GM19395 (cell line): ENCODE results near the gene CHST10.
"Not testable (repeated sequence)": the region's sequence is repeated elsewhere in the genome, so short reads cannot be mapped to it uniquely, and the experiment has no call there.

Experiments used
- ATAC-seq: cut with Tn5 transposase; IDR thresholded peaks from one replicate; pipeline ENCODE4 v1.9.1; 2021; ENCODE audit warnings: mild to moderate bottlenecking, moderate library complexity; ENCODE audit not compliant: unreplicated experiment

The CHST10 gene

GRCh38 chr2:100416935-100417710, at the start of gene CHST10:
Gene CHST10, minus strand, starts transcription at chr2:100417668. Its CDS starts 10,993 bp downstream, at chr2:100406675.
- ATAC-seq, result peak; percentile 85

GRCh38 chr2:100460904-100461530, 43.5 kb upstream of the CHST10 start:
- no peak for ATAC-seq

- ATAC-seq, result not testable (repeated sequence)
These were observed 38.9 kb upstream of the CHST10 start for GRCh38 chr2:100456357-100456756.

- no peak for ATAC-seq
These were observed 36.4 kb upstream of the CHST10 start for GRCh38 chr2:100453853-100454252.

GRCh38 chr2:100451734-100452133, 34.3 kb upstream of the CHST10 start:
- ATAC-seq, result no peak

- no peak for ATAC-seq
These were observed 33.6 kb upstream of the CHST10 start for GRCh38 chr2:100451092-100451491.

GRCh38 chr2:100446696-100447095, 29.2 kb upstream of the CHST10 start:
- no peak for ATAC-seq

- ATAC-seq, result no peak
These were observed 20.3 kb upstream of the CHST10 start for GRCh38 chr2:100437751-100438150.

GRCh38 chr2:100429726-100430125, 12.3 kb upstream of the CHST10 start:
- ATAC-seq, result no peak

GRCh38 chr2:100427627-100428258, 10.3 kb upstream of the CHST10 start:
- no peak for ATAC-seq

GRCh38 chr2:100427111-100427510, 9.6 kb upstream of the CHST10 start:
- no peak for ATAC-seq

- ATAC-seq, result no peak
These were observed 8.9 kb upstream of the CHST10 start for GRCh38 chr2:100426384-100426720.

- no peak for ATAC-seq
These were observed 8.3 kb upstream of the CHST10 start for GRCh38 chr2:100425573-100426383.

GRCh38 chr2:100425107-100425506, 7.6 kb upstream of the CHST10 start:
- ATAC-seq, result no peak

GRCh38 chr2:100424277-100424875, 6.9 kb upstream of the CHST10 start:
- no peak for ATAC-seq

GRCh38 chr2:100423631-100424030, 6.2 kb upstream of the CHST10 start:
- no peak for ATAC-seq

- no peak for ATAC-seq
These were observed 5.0 kb upstream of the CHST10 start for GRCh38 chr2:100422320-100423055.

- ATAC-seq, result no peak
These were observed 2.4 kb upstream of the CHST10 start for GRCh38 chr2:100419915-100420314.

- no peak for ATAC-seq
These were observed 1.0 kb upstream of the CHST10 start for GRCh38 chr2:100418406-100418962.

- ATAC-seq, result no peak
These were observed 250 bp upstream of the CHST10 start for GRCh38 chr2:100417711-100418124.
